Measurements from ENCODE around the gene SHQ1.

DNA sequence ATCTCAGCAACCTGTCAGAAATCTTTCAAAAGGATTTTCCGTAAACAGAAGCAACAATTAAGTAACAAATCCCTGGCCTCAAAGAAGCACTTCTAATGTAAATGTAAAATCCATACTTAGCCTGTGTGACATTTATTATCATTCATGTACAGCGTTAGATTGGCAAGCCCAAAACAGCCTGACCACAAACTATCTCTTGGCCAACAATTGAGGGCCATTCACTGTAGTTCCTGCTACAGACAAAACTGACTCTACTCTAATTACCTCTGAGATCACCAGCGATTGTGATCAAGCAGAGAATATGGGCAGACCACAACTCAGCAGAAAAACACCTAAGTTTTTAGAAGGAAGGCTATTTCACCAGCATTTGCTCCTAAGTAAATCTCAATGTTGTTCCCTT is 9.2 kb downstream of the SHQ1 start:
- no peak for TF ChIP-seq CTCF (IDR thresholded peaks at IDR 0.05)
- no peak for TF ChIP-seq POLR2A (IDR thresholded peaks at IDR 0.05)
